Esophagus mucosa (tissue), 1 donor: ENCODE measurements around the gene SPP2. TPM values are rescaled to one million over a fixed set of nuclear protein-coding genes. Genes with fewer than 3 reads are reported as not detected.

Experiments used
- ATAC-seq: fragments of 200-7000 bp; cut with Tn5 transposase; one replicate; pipeline ENCODE4 v1.9.1; 2020
- total RNA-seq: library from RNA; stranded (reverse); gene quantifications from one replicate; pipeline ENCODE4 v1.2.4, GENCODE V29; 2023
- donor health status: DM: yes; HTN: yes; CAD: no.

Gene SPP2
- total RNA-seq, 1 donor from 2014 or later: not detected

DNA sequence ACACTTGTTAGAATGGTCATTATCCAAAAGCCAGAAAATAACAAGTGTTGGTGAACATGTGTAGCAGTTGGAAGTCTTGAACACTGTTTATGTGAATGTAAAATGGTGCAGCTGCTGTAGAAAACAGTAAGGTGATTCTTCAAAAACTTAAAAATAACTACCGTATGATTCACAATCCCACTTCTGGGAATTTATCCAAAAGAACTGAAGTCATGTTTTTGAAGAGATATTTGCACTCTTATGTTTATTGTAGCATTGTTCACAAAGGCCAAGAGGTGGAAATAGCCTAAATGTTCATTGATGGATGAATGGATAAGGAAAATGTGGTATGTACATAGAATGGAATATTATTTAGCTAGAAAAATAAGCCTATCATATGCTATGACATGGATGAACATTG lies 6.3 kb upstream of the SPP2 start:
- no peak for ATAC-seq

DNA sequence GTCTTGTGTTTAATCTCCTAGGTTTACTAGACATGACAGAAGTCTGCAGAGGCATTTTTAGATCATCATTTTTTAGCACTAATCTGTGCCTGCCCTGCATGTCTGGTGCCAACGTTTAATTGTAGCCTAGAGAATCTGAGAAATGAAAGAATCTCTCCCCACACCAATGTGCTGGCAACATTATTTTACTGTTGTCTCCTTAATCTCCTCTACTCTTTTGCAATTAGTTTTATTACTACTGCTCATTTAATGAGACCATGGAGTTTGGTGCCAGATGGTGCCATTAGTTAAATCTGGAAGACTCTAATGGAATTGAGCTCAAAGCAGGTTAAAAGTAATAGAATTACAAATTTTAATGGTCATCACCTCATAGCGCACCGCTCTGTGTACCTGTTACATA lies 4.0 kb upstream of the SPP2 start:
- ATAC-seq: no peak

DNA sequence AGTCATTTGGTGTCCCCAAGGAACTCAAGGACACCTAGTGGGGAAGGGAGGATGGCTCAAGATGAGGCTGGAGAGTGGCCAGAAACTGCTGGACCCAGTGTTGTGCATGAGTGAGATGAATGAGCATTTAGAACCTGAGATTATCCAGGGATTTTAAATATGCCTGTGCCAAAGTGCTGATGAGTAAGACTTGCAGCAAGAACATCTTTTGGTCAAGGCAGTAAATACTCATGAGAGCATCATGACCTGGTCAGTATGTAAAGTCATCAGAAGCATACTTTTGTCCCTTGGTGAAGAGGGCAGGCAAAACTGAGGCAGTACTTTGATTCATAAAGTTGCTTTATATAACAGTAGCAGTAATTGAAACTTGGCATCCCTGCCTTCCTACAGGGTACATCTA lies 3.1 kb upstream of the SPP2 start:
- ATAC-seq: no peak

DNA sequence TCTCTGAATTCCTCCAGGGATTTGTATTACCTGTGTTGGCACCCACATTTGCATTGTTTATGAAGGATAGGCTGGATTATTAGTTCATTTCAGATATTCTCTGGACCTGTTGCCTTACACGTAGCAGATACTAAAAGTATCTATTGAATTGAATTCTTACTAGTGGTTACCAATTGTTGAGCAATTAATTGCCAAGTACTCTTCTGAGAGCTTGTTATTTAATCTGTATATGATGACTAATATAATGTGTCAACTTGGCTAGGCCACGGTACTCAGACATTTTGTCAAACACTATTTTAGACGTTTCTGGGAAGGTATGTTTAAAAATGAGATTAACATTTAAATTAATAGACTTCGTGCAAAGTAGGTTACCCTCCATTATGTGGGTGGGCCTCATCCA lies 2.5 kb upstream of the SPP2 start:
- ATAC-seq: no peak

DNA sequence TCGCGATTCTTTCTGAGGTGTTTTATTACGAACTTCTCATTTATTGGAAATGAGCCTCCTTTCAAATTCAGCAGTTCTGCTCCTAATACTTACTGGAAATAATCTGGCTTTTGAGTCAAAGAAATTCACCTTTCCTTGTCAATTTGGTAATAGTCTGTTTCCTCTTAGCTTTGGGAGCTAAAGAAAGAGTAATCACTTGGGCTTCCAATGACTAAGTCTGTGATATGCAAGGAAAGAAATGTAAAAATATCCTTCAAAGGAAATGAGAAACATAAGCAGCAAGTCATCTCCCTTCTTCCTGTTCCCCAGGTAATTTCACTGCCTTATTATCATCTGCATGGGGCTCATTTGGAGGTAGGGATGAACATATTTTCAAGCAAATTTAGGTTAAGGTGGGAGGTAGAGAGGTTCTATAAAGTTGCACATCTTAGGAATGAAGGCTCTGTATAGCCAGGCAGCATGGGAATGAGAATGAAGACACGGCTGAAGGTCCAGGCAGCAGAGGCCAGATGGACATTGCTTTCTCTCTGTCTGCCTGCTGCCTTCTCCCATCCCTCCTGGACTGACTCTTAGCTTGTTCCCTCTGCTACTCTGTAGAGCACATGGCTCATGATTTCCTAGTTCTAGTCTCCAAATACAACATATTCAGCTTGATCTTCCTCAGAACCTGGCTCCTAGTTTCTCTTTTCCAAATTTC lies 1.0 kb downstream of the SPP2 start:
- ATAC-seq: no peak

DNA sequence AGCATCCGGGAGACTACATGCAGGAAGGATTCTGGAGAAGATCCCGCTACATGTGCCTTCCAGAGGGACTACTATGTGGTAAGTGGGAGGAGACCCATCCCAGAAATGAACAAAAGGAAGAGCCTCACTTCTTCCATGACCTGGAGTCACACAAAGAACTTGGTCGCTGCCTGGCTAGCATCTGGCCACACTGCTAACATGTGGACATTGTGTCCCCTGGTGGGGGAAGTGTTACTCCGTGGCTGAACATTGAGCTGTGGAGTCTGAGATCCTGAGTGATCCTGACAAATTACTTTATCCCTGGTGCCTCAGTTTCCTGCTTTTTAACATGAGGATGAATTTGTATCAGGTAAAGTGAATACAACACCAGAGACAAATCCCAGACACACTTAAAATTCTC lies 8.4 kb downstream of the SPP2 start:
- no peak for ATAC-seq

DNA sequence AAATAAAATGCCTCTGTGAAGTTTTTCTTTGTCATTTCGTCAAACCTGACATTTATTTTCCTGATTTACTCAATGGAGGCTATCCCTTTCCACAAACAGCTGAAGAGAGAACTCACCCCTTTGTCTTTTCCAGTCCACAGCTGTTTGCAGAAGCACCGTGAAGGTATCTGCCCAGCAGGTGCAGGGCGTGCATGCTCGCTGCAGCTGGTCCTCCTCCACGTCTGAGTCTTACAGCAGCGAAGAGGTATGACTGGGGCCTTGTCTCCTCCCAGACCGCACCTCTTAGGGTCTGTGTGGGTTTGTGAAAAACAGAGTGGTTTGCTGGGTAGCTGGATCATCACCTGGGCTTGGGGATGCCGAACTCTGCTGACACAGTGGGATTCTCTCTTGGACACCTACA lies 9.7 kb downstream of the SPP2 start:
- no peak for ATAC-seq

DNA sequence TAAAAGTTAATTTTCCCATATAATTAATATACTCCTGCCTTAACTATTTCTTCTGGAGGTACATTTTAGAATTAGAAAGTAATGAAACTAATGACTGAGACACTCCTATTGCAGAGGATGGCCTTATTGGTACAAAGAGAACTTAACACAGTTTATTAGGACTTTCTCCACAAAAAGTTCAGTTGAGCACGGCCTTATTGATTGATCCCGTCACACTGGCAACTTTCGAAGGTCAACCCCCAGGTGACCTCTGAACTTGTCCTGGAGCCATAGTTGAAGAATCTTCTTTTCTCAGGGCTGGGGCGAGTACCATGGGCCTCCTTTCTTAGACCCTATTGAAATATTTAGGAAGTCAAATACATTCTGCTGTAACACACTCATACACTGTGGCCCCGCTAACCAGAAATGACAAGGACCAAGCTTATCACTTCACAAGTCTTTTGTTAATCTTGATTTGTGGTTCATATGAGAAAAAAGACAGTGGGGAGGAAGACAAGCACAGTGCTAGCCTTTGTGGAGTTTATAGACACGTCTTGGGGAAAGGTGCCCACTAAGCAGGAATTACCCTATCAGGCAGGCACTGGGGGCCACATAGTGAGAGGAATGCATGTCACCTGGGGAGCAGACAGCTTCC lies 11.2 kb downstream of the SPP2 start:
- ATAC-seq: no peak

DNA sequence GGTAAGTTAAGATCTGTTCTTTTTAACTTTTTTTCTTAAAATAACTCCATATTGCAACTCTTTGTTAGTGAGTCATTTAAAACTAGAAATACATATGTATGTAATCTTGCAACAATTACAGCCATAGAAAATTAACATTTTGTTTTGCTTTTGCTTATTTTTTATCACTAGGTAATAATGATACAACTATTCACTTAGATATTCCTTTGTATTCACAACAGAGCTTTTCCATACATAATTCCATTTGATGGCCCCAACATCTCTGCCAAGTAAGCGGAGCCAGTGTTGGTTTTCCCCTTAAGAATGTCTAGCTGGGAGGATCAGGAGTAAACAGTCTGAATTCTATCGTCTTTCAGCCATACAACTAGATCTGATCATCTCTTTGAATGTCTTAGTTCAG lies 16.1 kb downstream of the SPP2 start:
- ATAC-seq: no peak

DNA sequence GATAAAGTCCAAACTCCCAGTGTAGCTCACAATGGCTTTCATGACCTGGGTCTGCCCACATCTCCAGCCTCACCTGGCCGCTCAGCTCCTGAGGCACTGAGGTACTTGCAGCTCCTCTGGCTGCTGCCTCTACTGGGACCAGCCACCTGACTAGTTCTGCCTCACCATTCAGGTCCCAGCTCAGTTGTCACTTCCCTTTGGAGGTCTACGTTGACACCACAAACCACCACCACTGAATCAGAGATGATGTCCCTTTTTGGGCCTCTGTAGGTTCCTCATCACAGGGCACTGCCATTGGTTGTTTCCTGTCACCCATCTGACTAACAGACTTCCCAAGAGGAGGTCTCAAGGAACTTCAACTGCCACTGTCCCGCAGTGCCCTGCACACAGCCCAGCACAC lies 21.2 kb downstream of the SPP2 start:
- ATAC-seq: no peak

DNA sequence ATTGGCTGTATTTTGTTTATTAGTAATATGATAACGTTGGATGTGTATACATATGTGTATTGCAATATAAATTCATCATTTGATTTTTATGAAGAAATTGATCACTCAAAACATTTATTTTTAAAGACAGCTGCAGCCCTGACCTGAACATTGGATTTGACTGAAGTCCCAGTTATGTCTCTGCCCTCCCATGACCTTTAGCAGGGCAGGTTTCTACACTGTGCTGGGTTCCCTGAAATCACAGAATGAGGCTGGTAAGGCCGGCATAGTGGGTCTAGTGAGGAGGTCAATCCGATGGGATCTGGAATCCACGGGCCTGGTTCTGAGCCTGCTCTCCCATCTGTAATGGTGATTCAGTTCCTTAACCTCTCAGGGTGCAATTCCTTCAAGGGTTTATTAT lies 22.0 kb downstream of the SPP2 start:
- ATAC-seq: no peak

DNA sequence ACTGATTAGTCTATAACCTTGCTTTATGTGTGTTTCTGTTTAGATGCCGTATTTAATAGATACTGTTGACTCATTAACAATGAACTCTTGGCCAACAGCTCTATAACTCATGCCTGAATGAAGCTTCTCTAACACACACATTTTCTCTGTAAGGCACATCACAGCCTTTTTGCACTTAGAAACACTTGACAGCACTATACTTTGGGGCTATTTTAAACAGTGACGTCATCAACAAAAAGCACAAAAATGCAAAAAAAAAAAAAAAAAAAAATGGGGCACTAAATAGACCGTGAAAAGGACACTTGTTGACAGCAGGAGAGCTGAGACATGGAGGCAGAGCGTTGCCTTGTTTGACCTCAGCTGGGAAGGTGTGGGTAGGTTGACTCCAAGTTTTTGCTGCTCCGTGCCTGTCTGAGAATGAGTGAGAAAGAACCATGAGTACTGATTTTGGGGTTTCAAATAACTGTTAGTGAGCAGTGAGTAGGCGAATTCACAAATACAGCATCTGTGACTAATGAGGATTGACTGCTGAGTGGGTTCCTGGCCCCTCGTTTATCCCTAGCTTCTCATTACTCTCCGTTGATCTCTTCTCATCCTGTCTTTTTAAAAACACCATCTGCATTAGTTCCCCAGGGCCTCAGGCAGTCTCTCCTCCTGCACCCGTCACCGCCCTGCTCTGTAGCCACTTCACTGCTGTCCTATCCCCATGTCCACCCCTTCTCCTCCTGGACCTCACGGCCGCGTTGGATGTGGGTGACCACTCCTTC lies 24.4 kb downstream of the SPP2 start:
- no peak for ATAC-seq

DNA sequence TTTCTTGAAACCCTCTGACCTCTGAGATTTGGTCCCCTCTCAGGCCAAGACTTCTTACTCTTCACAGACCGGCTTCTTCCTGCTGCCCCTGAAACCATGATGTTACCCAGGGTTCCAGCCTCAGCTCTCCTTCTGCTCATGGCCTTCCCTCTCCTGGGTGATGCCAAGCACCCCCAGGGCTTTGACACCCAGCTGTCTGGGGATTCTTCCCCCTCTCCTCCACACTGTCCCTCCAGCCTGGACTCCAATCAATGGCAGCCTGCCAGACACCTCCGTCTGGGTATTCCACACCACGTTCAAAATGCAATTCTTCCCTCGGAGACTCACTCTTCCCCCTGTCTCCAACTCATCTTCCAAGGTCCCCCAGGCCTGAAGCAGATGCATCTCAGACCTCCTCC lies 25.0 kb downstream of the SPP2 start:
- ATAC-seq: no peak

DNA sequence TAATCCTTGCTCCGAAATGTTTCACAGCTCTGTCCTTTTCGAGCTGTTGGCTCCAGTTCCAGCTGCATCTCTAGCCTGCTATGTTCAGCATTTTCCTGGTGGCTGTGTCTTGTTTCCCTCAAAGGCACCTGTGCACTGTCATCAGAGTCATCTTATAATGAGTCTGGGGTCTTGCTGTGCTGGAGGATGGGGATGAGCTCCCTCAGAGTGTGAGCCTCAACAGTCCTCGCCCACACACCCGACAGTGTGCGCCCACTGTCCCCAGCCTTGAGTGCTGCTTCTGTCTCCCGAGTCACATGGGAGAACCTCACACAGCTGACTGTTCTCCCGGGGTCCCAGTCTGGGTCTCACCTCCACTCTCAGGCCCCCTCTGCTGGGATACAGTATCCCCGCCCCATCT lies 25.4 kb downstream of the SPP2 start:
- no peak for ATAC-seq

DNA sequence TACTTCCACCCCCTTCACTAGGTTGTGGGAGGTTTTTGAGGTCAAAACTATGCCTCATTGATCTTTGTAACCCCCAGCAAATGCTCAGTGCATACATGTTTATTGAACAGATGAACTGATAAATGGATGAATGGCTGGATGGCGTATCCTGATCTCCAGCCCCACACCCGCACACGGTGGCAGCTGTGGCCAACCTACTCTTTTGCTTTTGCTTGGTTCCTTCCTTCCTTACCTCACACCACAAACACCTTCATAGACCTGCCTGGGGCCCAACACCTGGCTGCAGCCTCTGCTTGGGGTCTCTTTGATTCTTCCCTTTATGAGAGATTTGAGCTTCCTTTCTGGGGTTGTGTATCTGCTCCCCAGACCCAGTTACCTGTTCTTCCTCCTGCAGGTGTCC lies 25.9 kb downstream of the SPP2 start:
- ATAC-seq: no peak

DNA sequence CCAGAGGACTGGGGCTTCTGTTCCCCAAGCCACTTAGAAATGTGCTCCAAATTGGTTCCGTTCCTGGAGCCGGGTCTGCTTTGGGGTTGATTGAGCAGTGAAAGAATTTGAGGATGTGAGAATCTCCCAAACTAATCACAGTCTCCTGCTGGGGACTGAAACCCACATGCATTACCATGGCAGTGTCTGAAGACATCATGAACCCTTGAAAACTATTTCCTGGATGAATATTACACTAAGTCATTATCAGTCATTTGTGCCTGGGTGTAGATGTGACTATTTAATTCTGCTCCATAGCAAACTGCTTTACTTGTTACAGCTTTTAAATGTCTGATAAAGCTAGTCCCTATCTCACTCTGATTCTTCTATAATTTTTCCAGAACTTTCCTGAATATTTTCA lies 27.6 kb downstream of the SPP2 start:
- no peak for ATAC-seq

DNA sequence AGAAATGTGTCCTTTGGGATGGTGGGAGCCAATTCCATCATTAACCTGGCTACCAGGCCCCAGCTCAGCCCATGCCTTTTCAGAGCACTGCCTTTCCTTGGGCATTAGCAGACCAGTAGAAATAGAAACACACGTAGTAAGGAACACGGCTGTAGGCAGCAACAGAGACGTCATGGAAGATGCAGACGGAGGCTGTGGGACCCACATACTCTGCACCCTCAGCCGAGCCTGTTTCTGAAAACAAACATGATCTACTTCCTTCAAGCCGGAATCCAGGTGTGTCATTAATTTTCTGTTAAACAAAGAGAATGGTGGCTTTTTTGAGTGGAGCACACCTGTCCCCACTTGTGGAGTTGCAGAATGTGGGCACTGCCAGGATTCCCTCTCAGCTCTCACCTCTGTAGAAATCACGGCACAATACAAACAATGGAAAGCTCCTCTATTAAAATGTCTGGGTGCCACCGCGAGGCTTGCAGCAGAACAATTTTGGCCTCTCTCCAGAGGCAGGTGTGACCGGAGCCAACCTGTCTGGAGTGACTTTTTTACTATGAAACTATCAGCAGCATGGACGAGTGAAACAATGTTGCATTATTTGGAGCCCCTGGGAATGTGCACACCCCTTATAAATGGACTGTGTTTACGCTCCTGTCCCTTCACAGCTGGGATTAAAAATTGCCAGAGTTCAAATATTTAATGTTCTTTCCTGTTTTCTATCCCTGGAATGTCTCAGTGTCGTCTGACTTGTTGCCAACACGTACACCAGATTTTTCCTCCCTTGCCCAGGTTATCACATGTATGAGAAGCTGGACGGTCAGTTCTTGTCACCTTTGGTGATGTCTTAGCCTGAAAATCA lies 31.7 kb downstream of the SPP2 start:
- peak; percentile 53 for ATAC-seq

DNA sequence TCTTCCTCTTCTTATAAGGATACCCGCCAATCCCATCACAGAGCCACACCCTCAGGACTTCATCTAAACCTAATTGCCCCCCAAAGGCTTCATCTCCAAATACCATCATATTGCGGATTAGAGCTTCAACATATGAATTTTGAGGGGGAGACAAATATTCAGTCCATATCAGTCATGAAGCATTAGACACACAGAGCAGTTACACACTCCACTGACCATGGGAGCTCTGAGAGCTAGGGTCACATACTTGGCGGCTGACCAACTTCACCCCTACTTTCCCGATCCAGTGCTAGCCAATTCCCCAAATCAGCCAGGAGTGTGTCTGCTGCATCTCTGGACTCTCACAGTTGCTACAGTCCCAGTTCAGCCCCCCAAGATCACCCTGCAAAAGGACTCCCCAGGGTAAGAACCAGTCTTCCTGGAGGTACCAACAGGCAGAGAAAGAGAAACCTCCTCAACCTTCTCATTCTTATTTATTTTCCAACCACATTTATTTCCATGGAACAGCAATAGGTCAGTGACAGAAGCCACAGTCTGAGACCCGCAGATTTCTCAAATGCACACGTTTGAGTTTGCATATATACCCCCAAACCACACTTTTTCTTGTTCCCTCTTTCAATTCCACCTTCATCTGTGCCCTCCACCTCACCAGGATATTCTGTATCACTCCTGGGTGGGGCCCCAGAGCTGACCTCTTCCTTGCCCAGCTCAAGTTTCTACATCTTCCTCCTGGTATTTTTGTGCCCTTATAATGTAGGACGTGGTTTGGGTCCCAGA lies 33.3 kb downstream of the SPP2 start:
- ATAC-seq: no peak

DNA sequence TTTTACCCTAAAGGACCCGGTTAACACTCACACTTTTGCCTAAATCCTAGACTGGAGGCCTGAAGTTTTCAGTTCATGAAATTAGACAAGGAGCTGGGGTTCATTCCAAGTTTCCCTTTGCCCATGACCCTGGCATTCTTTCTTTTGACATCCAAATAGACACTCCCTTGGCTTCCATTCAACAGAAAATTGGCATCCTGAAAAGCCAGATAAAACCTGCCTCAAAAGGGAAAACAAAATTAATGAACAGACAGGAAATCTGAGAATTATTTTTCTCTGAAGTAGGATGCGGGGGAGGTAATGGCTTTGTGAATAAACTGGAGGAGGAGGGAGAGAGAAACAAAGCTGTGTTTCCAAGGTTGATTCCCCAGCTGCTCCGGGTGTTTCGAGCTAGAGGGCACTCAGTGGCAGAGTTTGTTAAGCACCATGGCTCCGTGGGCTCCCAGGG lies 41.0 kb downstream of the SPP2 start:
- ATAC-seq: no peak

DNA sequence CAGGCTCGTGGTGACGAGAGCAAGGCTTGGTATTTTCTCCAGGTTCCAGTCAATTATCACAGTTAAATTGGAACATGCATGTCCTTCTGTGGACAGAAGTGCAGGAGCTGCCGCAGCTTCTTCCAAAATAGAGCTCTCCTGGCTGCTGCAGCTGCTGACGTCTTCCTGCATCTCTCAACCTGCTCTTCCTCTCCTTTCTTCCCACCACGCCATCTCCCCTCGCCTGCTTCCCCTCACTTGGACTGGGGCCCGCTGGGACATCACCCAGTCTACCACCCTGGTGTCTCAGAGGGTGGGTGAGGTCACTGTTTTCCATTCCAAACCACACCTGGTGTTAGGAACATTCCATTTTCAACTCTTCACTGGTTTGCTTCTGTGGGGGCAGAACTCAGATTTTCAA lies 41.4 kb downstream of the SPP2 start:
- no peak for ATAC-seq

DNA sequence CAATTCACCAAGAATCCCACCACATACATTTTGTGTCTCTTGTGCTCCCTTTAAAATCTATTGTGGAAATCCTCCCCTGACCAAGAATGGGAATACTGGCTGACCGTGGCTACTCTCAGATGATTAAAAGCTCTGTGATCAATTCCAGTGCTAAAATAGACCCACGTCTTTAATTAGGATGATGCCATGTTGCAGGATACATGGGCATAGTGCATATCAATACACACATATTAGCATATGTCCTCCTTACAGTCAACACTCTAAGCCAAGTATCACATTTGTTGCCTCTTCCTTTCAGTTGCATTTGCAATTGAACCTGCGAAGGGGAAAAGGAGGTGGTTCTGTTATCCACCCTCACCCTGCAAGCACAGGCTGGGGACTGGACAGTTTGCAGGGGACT lies 41.8 kb downstream of the SPP2 start:
- ATAC-seq: no peak

DNA sequence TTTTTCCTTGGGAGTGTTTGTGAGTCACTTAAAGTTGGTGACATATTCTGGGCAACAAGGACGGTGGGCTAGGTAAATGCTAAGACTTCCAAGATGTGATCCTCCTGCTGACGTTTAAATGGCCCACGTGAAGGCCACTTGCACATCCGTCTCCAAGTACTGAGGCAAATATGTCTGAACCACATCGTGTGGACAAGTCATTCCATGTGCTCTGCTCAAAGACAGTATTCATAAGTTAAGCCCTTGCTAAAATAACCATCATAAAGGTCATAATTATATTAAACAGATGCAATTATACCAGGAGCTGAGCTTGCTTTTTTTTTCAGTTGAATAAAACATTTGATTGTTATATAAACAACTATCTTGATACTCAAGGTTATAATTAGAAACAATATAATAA lies 44.8 kb downstream of the SPP2 start:
- ATAC-seq: no peak
